Keratinocyte (primary cell): ENCODE measurements around the gene INVS.

Experiments used
- EZH2 ChIP-seq: IDR thresholded peaks from one replicate; pipeline ENCODE4 v1.6.1; 2012; ENCODE audit warnings: inconsistent platforms, mild to moderate bottlenecking, low read length, moderate library complexity
- TF ChIP-seq, protein P1 (sequence below), 3 experiments: IDR thresholded peaks in 1 of 3; conservative IDR thresholded peaks in 1 of 3; optimal IDR thresholded peaks in 1 of 3; 2 replicates in 2 of 3; 3 replicates in 1 of 3; pipeline versions ENCODE3 to v1.5.1; 2011; ENCODE audit warnings: low read length in 3 of 3, mild to moderate bottlenecking in 3 of 3, moderate library complexity in 2 of 3, control low read depth in 1 of 3, inconsistent platforms in 1 of 3; ENCODE audit not compliant: insufficient read depth in 2 of 3; ENCODE audit errors: extremely low read depth in 1 of 3

DNA sequence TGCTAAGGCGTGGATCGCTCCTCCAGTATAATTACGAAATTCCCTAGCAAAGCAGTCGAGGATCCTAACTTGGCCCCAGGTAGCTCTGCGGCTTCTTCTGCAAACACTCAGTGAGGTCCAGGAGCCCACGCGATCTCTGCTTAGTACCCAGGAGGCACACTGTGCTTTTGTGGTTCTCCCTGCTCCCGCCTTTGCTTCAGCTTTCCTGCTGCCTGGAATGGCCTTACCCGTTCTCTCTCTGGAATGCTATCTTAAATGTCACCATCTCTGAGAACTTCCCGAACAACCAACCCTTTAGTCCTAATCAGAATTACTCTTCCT, 639 bp downstream of the INVS start:
- TF ChIP-seq, protein P1, sequence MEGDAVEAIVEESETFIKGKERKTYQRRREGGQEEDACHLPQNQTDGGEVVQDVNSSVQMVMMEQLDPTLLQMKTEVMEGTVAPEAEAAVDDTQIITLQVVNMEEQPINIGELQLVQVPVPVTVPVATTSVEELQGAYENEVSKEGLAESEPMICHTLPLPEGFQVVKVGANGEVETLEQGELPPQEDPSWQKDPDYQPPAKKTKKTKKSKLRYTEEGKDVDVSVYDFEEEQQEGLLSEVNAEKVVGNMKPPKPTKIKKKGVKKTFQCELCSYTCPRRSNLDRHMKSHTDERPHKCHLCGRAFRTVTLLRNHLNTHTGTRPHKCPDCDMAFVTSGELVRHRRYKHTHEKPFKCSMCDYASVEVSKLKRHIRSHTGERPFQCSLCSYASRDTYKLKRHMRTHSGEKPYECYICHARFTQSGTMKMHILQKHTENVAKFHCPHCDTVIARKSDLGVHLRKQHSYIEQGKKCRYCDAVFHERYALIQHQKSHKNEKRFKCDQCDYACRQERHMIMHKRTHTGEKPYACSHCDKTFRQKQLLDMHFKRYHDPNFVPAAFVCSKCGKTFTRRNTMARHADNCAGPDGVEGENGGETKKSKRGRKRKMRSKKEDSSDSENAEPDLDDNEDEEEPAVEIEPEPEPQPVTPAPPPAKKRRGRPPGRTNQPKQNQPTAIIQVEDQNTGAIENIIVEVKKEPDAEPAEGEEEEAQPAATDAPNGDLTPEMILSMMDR (optimal IDR thresholded peaks at IDR 0.05 in 1 of 3, IDR thresholded peaks at IDR 0.05 in 1 of 3, conservative IDR thresholded peaks at IDR 0.05 in 1 of 3; ENCODE audit: extremely low read depth in 1 of 3, insufficient read depth in 2 of 3, low read length in 3 of 3), result no peak
- no peak for TF ChIP-seq EZH2
